CD14-positive monocyte (primary cell): Measurements from ENCODE around the gene TMEM250. TPM values are rescaled to one million over a fixed set of nuclear protein-coding genes. Genes with fewer than 3 reads are reported as not detected.

ENCODE experiments used
- DNase-seq, 3 donors: peaks; one replicate each; pipeline ENCODE4 v3.0.0-alpha.2; 2011 to 2022
- H2AFZ ChIP-seq: 2 replicates; pipeline ENCODE4 v1.6.0; 2012; ENCODE audit warnings: mild to moderate bottlenecking, low read depth, low read length, inconsistent platforms; ENCODE audit not compliant: insufficient read depth, poor library complexity, severe bottlenecking
- H3K27ac ChIP-seq, 2 donors: 1 replicate in 1 of 2; 2 replicates in 1 of 2; pipeline ENCODE4 v1.5.1; 2012 to 2013; ENCODE audit warnings: low read length in 2 of 2, control low read depth in 1 of 2, inconsistent platforms in 1 of 2, low read depth in 1 of 2, mild to moderate bottlenecking in 1 of 2
- H3K27me3 ChIP-seq, 2 donors: one replicate each; pipeline versions ENCODE4 v1.6.0 to v1.6.1; 2011 to 2013; ENCODE audit warnings: low read length in 2 of 2; ENCODE audit not compliant: control insufficient read depth in 2 of 2, insufficient read depth in 2 of 2
- H3K36me3 ChIP-seq, 2 donors: replicated peaks in 1 of 2; 1 replicate in 1 of 2; 2 replicates in 1 of 2; pipeline versions ENCODE4 v1.5.1 to v1.6.1; 2012 to 2013; ENCODE audit warnings: low read length in 2 of 2, control low read depth in 1 of 2, inconsistent platforms in 1 of 2, mild to moderate bottlenecking in 1 of 2; ENCODE audit not compliant: insufficient read depth in 2 of 2, control insufficient read depth in 1 of 2
- H3K4me1 ChIP-seq, 2 donors: 1 replicate in 1 of 2; 2 replicates in 1 of 2; pipeline versions ENCODE4 v1.5.1 to v1.6.1; 2012 to 2013; ENCODE audit warnings: low read length in 2 of 2, control low read depth in 1 of 2, inconsistent platforms in 1 of 2, mild to moderate bottlenecking in 1 of 2, moderate library complexity in 1 of 2; ENCODE audit not compliant: insufficient read depth in 2 of 2, control insufficient read depth in 1 of 2
- H3K4me2 ChIP-seq: replicated peaks from 2 replicates; pipeline ENCODE3; 2012; ENCODE audit warnings: low read length, moderate library complexity, mild to moderate bottlenecking; ENCODE audit not compliant: poor library complexity, severe bottlenecking; ENCODE audit errors: extremely low read depth
- H3K4me3 ChIP-seq, 3 experiments: fragments of 200-600 bp in 1 of 3; sonication (generic) in 1 of 3; replicated peaks in 1 of 3; 1 replicate in 2 of 3; 2 replicates in 1 of 3; pipeline ENCODE4 v1.5.1; 2011 to 2013; ENCODE audit warnings: low read length in 3 of 3, mild to moderate bottlenecking in 3 of 3, control low read depth in 2 of 3, low read depth in 2 of 3, inconsistent platforms in 1 of 3, moderate library complexity in 1 of 3
- H3K79me2 ChIP-seq: 2 replicates; pipeline ENCODE4 v1.6.0; 2012; ENCODE audit warnings: mild to moderate bottlenecking, control low read depth, inconsistent platforms, low read length, moderate library complexity; ENCODE audit not compliant: insufficient read depth
- H3K9ac ChIP-seq: 2 replicates; pipeline ENCODE4 v1.6.0; 2017; ENCODE audit warnings: low read length, mild to moderate bottlenecking; ENCODE audit not compliant: insufficient read depth, poor library complexity, severe bottlenecking
- H3K9me3 ChIP-seq, 2 donors: replicated peaks in 1 of 2; 1 replicate in 1 of 2; 2 replicates in 1 of 2; pipeline versions ENCODE4 v1.5.1 to v1.6.1; 2012 to 2013; ENCODE audit warnings: low read length in 2 of 2, control low read depth in 1 of 2; ENCODE audit not compliant: control insufficient read depth in 1 of 2, insufficient read depth in 1 of 2
- H4K20me1 ChIP-seq: 2 replicates; pipeline ENCODE4 v1.6.0; 2012; ENCODE audit warnings: mild to moderate bottlenecking, low read length, control low read depth, moderate library complexity; ENCODE audit not compliant: insufficient read depth
- H3K27ac Mint-ChIP-seq, 7 donors: one replicate each; pipeline ENCODE4 v1.8.0; 2020; ENCODE audit warnings: mild to moderate bottlenecking in 7 of 7, mixed read lengths in 7 of 7, moderate library complexity in 6 of 7, inconsistent platforms in 2 of 7
- H3K27me3 Mint-ChIP-seq, 3 donors: one replicate each; pipeline ENCODE4 v1.8.0; 2021 to 2022; ENCODE audit warnings: low read depth in 3 of 3, mild to moderate bottlenecking in 3 of 3, mixed read lengths in 3 of 3, moderate library complexity in 3 of 3, inconsistent platforms in 1 of 3
- H3K36me3 Mint-ChIP-seq, 2 donors: one replicate each; pipeline ENCODE4 v1.8.0; 2020; ENCODE audit warnings: mixed read lengths in 2 of 2, inconsistent platforms in 1 of 2, mild to moderate bottlenecking in 1 of 2
- H3K4me1 Mint-ChIP-seq: one replicate; pipeline ENCODE4 v1.8.0; 2020; ENCODE audit warnings: mild to moderate bottlenecking, mixed read lengths
- H3K4me3 Mint-ChIP-seq, 2 donors: one replicate each; pipeline ENCODE4 v1.8.0; 2020; ENCODE audit warnings: mild to moderate bottlenecking in 2 of 2, mixed read lengths in 2 of 2, moderate library complexity in 1 of 2
- H3K9me3 Mint-ChIP-seq, 7 donors: one replicate each; pipeline ENCODE4 v1.8.0; 2020 to 2022; ENCODE audit warnings: mixed read lengths in 7 of 7, mild to moderate bottlenecking in 6 of 7, moderate library complexity in 6 of 7, inconsistent platforms in 2 of 7
- WGBS: methylation state at CpG from one replicate; pipeline ENCODE4 v1.1.5; 2013; ENCODE audit warnings: missing lambda C conversion rate; ENCODE audit not compliant: insufficient coverage; 5-methylcytosine and 5-hydroxymethylcytosine counted together
- intact Hi-C, 2 donors: fragments of 100-400 bp; cut with micrococcal nuclease; formaldehyde crosslinking; loops; one replicate each; pipeline versions ENCODE4 v1.15.0 to v1.15.1; 2023
- polyA plus RNA-seq, 3 donors: library from polyadenylated mRNA; depleted of rRNA in 1 of 3; unstranded in 2 of 3; stranded (reverse) in 1 of 3; fragments of 300-500 nt in 2 of 3; fragments of >200 nt in 1 of 3; fragmentation: Illumina TruSeq in 2 of 3; gene quantifications; 1 replicate in 2 of 3; 2 replicates in 1 of 3; pipeline ENCODE4 v1.2.3, GENCODE V29; 2012 to 2021
- TF ChIP-seq, protein P1 (sequence below): fragments of 200-600 bp; IDR thresholded peaks from one replicate; pipeline ENCODE4 v1.8.0; 2022; ENCODE audit warnings: antibody characterized with exemption, mild to moderate bottlenecking

Gene TMEM250
- polyA plus RNA-seq, 3 donors: 11.0 to 38.0 (median 30.9) TPM

DNA sequence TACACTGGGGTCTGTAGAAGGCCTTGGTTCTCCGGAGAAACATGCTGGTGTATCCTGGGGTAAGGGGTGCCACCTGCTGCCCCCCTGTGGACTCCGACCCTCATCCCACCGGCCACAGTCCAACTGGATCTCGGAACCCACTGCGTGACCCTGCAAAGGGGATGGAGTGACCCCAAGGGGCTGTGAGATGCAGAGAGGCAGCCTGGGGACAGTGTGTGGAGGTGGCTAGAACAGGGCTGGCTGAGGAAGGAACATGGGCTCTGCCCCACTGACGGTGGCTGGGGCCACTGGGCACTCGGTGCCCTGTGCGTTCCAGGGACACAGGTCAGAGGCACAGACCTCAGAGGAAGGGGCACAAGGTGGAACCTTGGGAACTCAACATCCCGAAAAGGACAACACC, 25.9 kb downstream of the TMEM250 start:
- H2AFZ ChIP-seq: no peak overlapping the region
- H3K27ac ChIP-seq: no peak overlapping the region
- intact Hi-C loops: loop anchor here in 1 of 2 donors (5.0 kb wide), 1 partner anchor 45 kb away; no protein-coding TSS in a partner anchor
- Mint-ChIP-seq H3K9me3 (no peaks in the 10 kb centered on the region), H3K4me3 (peak overlapping the region; percentile 84 to 85), H3K36me3 (peaks cover 11 to 27% of the 10 kb centered on the region in 2 donors), H3K27ac (peak overlapping the region in 3 of 7 donors; percentile 15 to 33 (median 26)), H3K4me1 (peaks cover 63% of the 10 kb centered on the region), H3K27me3 (no peaks in the 10 kb centered on the region)
- peak overlapping the region; percentile 86 for H3K9ac ChIP-seq
- H4K20me1 ChIP-seq: peaks cover 68% of the 10 kb centered on the region
- H3K4me1 ChIP-seq: peaks cover 73 to 80% of the 10 kb centered on the region in 2 donors
- WGBS: 89% methylated on average over 8 of the region's 9 CpGs
- peaks cover 79% of the 10 kb centered on the region for H3K79me2 ChIP-seq
- peak overlapping the region; percentile 94 for H3K4me2 ChIP-seq
- peaks cover 9 to 10% of the 10 kb centered on the region in 2 donors for H3K36me3 ChIP-seq
- H3K4me3 ChIP-seq: peak overlapping the region in 1 of 3 experiments; percentile 90
- TF ChIP-seq, protein P1, sequence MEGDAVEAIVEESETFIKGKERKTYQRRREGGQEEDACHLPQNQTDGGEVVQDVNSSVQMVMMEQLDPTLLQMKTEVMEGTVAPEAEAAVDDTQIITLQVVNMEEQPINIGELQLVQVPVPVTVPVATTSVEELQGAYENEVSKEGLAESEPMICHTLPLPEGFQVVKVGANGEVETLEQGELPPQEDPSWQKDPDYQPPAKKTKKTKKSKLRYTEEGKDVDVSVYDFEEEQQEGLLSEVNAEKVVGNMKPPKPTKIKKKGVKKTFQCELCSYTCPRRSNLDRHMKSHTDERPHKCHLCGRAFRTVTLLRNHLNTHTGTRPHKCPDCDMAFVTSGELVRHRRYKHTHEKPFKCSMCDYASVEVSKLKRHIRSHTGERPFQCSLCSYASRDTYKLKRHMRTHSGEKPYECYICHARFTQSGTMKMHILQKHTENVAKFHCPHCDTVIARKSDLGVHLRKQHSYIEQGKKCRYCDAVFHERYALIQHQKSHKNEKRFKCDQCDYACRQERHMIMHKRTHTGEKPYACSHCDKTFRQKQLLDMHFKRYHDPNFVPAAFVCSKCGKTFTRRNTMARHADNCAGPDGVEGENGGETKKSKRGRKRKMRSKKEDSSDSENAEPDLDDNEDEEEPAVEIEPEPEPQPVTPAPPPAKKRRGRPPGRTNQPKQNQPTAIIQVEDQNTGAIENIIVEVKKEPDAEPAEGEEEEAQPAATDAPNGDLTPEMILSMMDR: no peak
- no peak for DNase-seq
- H3K27me3 ChIP-seq: no peaks in the 10 kb centered on the region
- H3K9me3 ChIP-seq: no peaks in the 10 kb centered on the region

DNA sequence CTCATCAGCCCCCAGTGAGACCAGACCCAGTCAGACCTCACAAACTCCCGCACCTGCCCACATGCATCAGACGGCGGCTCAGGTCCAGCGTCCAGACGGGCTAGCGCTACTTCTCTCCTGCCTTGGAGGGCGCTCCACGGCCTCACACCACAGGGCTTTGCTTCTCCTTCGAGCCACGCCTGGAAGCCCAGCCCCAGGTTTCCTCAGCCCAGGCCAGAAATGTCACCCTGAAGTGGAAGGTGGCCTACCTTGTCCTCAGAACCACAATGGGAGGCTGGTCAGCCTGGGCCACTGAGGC, 26.4 kb downstream of the TMEM250 start:
- no peak overlapping the region for H3K4me3 Mint-ChIP-seq

More for the DNA sequence above, 26.4 kb downstream of the TMEM250 start:
- H3K4me1 ChIP-seq: peaks cover 78 to 85% of the 10 kb centered on the region in 2 donors
- peaks cover 84% of the 10 kb centered on the region for H3K79me2 ChIP-seq
- WGBS: 95% methylated on average over 10 of the region's 10 CpGs
- intact Hi-C loops: loop anchor here in 1 of 2 donors (5.0 kb wide), 1 partner anchor 45 kb away; no protein-coding TSS in a partner anchor
- H3K4me3 ChIP-seq: peak overlapping the region in 1 of 3 experiments; percentile 90
- peak overlapping the region; percentile 94 for H3K4me2 ChIP-seq
- TF ChIP-seq, protein P1: no peak
- H3K27me3 ChIP-seq: no peaks in the 10 kb centered on the region
- H3K9ac ChIP-seq: no peak overlapping the region
- H3K27ac Mint-ChIP-seq: no peak overlapping the region
- H3K27me3 Mint-ChIP-seq: no peaks in the 10 kb centered on the region
- peaks cover 66% of the 10 kb centered on the region for H3K4me1 Mint-ChIP-seq
- H3K9me3 ChIP-seq: no peaks in the 10 kb centered on the region
- H3K36me3 Mint-ChIP-seq: peaks cover 9 to 24% of the 10 kb centered on the region in 2 donors
- no peak overlapping the region for H2AFZ ChIP-seq
- H3K27ac ChIP-seq: no peak overlapping the region
- DNase-seq: no peak
- H3K36me3 ChIP-seq: peaks cover 9 to 10% of the 10 kb centered on the region in 2 donors
- no peaks in the 10 kb centered on the region for H3K9me3 Mint-ChIP-seq
- peaks cover 73% of the 10 kb centered on the region for H4K20me1 ChIP-seq
